Activated T-helper 1 cell treated with anti-CD3 and anti-CD28 coated beads, Interleukin-12 subunit alpha, Interleukin-12 subunit beta, Interleukin-2, Interleukin-4 antibody, amounts not matched to agents 30 ng/mL and 10 ng/mL and 1 ng/mL, durations not matched to agents 14 hours and 24 hours and 36 hours (primary cell): Measurements from ENCODE around the gene LSM3. TPM values are rescaled to one million over a fixed set of nuclear protein-coding genes. Genes with fewer than 3 reads are reported as not detected.

Source experiments
- DNase-seq: peaks from one replicate; pipeline ENCODE4 v3.0.0; 2021; ENCODE audit warnings: low spot score
- H3K27ac Mint-ChIP-seq: one replicate; pipeline ENCODE4 v1.8.0; 2021; ENCODE audit warnings: mild to moderate bottlenecking, mixed read lengths
- H3K27me3 Mint-ChIP-seq: one replicate; pipeline ENCODE4 v1.8.0; 2022; ENCODE audit warnings: mild to moderate bottlenecking, moderate library complexity, mixed read lengths; ENCODE audit not compliant: insufficient read depth
- H3K36me3 Mint-ChIP-seq: one replicate; pipeline ENCODE4 v1.8.0; 2021; ENCODE audit warnings: low read depth, mixed read lengths
- H3K4me1 Mint-ChIP-seq: one replicate; pipeline ENCODE4 v1.8.0; 2021; ENCODE audit warnings: low read depth, mixed read lengths
- H3K4me3 Mint-ChIP-seq: one replicate; pipeline ENCODE4 v1.8.0; 2021; ENCODE audit warnings: mild to moderate bottlenecking, moderate library complexity, mixed read lengths
- H3K9me3 Mint-ChIP-seq: one replicate; pipeline ENCODE4 v1.8.0; 2021; ENCODE audit warnings: mixed read lengths
- intact Hi-C: fragments of 100-400 bp; cut with micrococcal nuclease; formaldehyde crosslinking; loops from one replicate; pipeline ENCODE4 v1.15.1; 2024
- total RNA-seq: library from RNA; stranded (reverse); gene quantifications from 2 replicates; pipeline ENCODE4 v1.2.3, GENCODE V29; 2022

Gene LSM3
- total RNA-seq, 1 donor from 2014 or later = 15.6 TPM

GRCh38 chr3:14156201-14156600, 22.4 kb upstream of the LSM3 start:
- no peak overlapping the region for H3K4me3 Mint-ChIP-seq
- H3K27ac Mint-ChIP-seq = no peak overlapping the region
- H3K9me3 Mint-ChIP-seq = peaks cover 5% of the 10 kb centered on the region
- intact Hi-C loops = no loop called here
- H3K36me3 Mint-ChIP-seq = peaks cover 56% of the 10 kb centered on the region
- H3K27me3 Mint-ChIP-seq = no peaks in the 10 kb centered on the region
- H3K4me1 Mint-ChIP-seq = no peaks in the 10 kb centered on the region
- DNase-seq = no peak

GRCh38 chr3:14156843-14157561, 21.6 kb upstream of the LSM3 start:
- Mint-ChIP-seq H3K9me3 (peaks cover 12% of the 10 kb centered on the region), H3K27ac (no peak overlapping the region), H3K4me3 (no peak overlapping the region), H3K27me3 (no peaks in the 10 kb centered on the region), H3K4me1 (no peaks in the 10 kb centered on the region), H3K36me3 (peaks cover 64% of the 10 kb centered on the region)
- intact Hi-C loops = no loop called here
- DNase-seq = no peak

- Mint-ChIP-seq H3K4me3 (no peak overlapping the region), H3K9me3 (peaks cover 19% of the 10 kb centered on the region), H3K27me3 (no peaks in the 10 kb centered on the region), H3K27ac (no peak overlapping the region), H3K4me1 (no peaks in the 10 kb centered on the region), H3K36me3 (peaks cover 70% of the 10 kb centered on the region)
- intact Hi-C loops = no loop called here
- no peak for DNase-seq
Measured at GRCh38 chr3:14157951-14158350, 20.7 kb upstream of the LSM3 start.

GRCh38 chr3:14158370-14158769, 20.2 kb upstream of the LSM3 start:
- H3K27me3 Mint-ChIP-seq = no peaks in the 10 kb centered on the region
- intact Hi-C loops = no loop called here
- peaks cover 22% of the 10 kb centered on the region for H3K9me3 Mint-ChIP-seq
- DNase-seq = no peak
- peaks cover 71% of the 10 kb centered on the region for H3K36me3 Mint-ChIP-seq
- no peak overlapping the region for H3K27ac Mint-ChIP-seq
- H3K4me1 Mint-ChIP-seq = no peaks in the 10 kb centered on the region
- H3K4me3 Mint-ChIP-seq = no peak overlapping the region

GRCh38 chr3:14159426-14159825, 19.2 kb upstream of the LSM3 start:
- Mint-ChIP-seq H3K9me3 (peaks cover 25% of the 10 kb centered on the region), H3K4me1 (no peaks in the 10 kb centered on the region), H3K27ac (no peak overlapping the region), H3K4me3 (no peak overlapping the region), H3K27me3 (no peaks in the 10 kb centered on the region), H3K36me3 (peaks cover 71% of the 10 kb centered on the region)
- intact Hi-C loops = no loop called here
- no peak for DNase-seq

- Mint-ChIP-seq H3K9me3 (peaks cover 25% of the 10 kb centered on the region), H3K36me3 (peaks cover 73% of the 10 kb centered on the region), H3K27me3 (no peaks in the 10 kb centered on the region), H3K4me1 (no peaks in the 10 kb centered on the region), H3K27ac (no peak overlapping the region), H3K4me3 (no peak overlapping the region)
- intact Hi-C loops = no loop called here
- no peak for DNase-seq
Measured at GRCh38 chr3:14161282-14161681, 17.3 kb upstream of the LSM3 start.

GRCh38 chr3:14162178-14162577, 16.4 kb upstream of the LSM3 start:
- H3K27ac Mint-ChIP-seq = no peak overlapping the region
- peaks cover 25% of the 10 kb centered on the region for H3K9me3 Mint-ChIP-seq
- no peaks in the 10 kb centered on the region for H3K27me3 Mint-ChIP-seq
- intact Hi-C loops = no loop called here
- peaks cover 80% of the 10 kb centered on the region for H3K36me3 Mint-ChIP-seq
- DNase-seq = no peak
- H3K4me1 Mint-ChIP-seq = no peaks in the 10 kb centered on the region
- H3K4me3 Mint-ChIP-seq = no peak overlapping the region

- no peaks in the 10 kb centered on the region for H3K27me3 Mint-ChIP-seq
- H3K36me3 Mint-ChIP-seq = peaks cover 81% of the 10 kb centered on the region
- intact Hi-C loops = no loop called here
- no peak for DNase-seq
- peaks cover 13% of the 10 kb centered on the region for H3K9me3 Mint-ChIP-seq
- H3K4me1 Mint-ChIP-seq = peaks cover 15% of the 10 kb centered on the region
- no peak overlapping the region for H3K27ac Mint-ChIP-seq
- no peak overlapping the region for H3K4me3 Mint-ChIP-seq
Measured at GRCh38 chr3:14166877-14167603, 11.6 kb upstream of the LSM3 start.

- H3K27me3 Mint-ChIP-seq = no peaks in the 10 kb centered on the region
- peaks cover 22% of the 10 kb centered on the region for H3K4me1 Mint-ChIP-seq
- H3K27ac Mint-ChIP-seq = no peak overlapping the region
- peaks cover 71% of the 10 kb centered on the region for H3K36me3 Mint-ChIP-seq
- no peak overlapping the region for H3K4me3 Mint-ChIP-seq
- no peaks in the 10 kb centered on the region for H3K9me3 Mint-ChIP-seq
- no peak for DNase-seq
- intact Hi-C loops = no loop called here
Measured at GRCh38 chr3:14169435-14169834, 9.2 kb upstream of the LSM3 start.

GRCh38 chr3:14169871-14170270, 8.7 kb upstream of the LSM3 start:
- DNase-seq = no peak
- H3K4me1 Mint-ChIP-seq = peaks cover 24% of the 10 kb centered on the region
- no peaks in the 10 kb centered on the region for H3K9me3 Mint-ChIP-seq
- no peak overlapping the region for H3K27ac Mint-ChIP-seq
- H3K4me3 Mint-ChIP-seq = no peak overlapping the region
- intact Hi-C loops = loop anchor here (10.0 kb wide), 1 partner anchor 745 kb away; the partner anchor contains the start of gene NUP210
- peaks cover 66% of the 10 kb centered on the region for H3K36me3 Mint-ChIP-seq
- H3K27me3 Mint-ChIP-seq = no peaks in the 10 kb centered on the region

GRCh38 chr3:14170531-14171159, 8.0 kb upstream of the LSM3 start:
- peak overlapping the region; percentile 47 for H3K27ac Mint-ChIP-seq
- no peak overlapping the region for H3K4me3 Mint-ChIP-seq
- H3K4me1 Mint-ChIP-seq = peaks cover 32% of the 10 kb centered on the region
- no peaks in the 10 kb centered on the region for H3K27me3 Mint-ChIP-seq
- no peaks in the 10 kb centered on the region for H3K9me3 Mint-ChIP-seq
- no peak for DNase-seq
- peaks cover 66% of the 10 kb centered on the region for H3K36me3 Mint-ChIP-seq
- intact Hi-C loops = loop anchor here (10.0 kb wide), 1 partner anchor 746 kb away; the partner anchor contains the start of gene NUP210

- intact Hi-C loops = loop anchor here (10.0 kb wide), 1 partner anchor 748 kb away; the partner anchor contains the start of gene NUP210
- Mint-ChIP-seq H3K4me1 (peaks cover 47% of the 10 kb centered on the region), H3K36me3 (peaks cover 52% of the 10 kb centered on the region), H3K27ac (no peak overlapping the region), H3K4me3 (no peak overlapping the region), H3K9me3 (no peaks in the 10 kb centered on the region), H3K27me3 (no peaks in the 10 kb centered on the region)
- DNase-seq = no peak
Measured at GRCh38 chr3:14172496-14172895, 6.1 kb upstream of the LSM3 start.

- Mint-ChIP-seq H3K4me1 (peaks cover 56% of the 10 kb centered on the region), H3K27ac (no peak overlapping the region), H3K9me3 (no peaks in the 10 kb centered on the region), H3K4me3 (no peak overlapping the region), H3K27me3 (no peaks in the 10 kb centered on the region), H3K36me3 (peaks cover 37% of the 10 kb centered on the region)
- no peak for DNase-seq
- intact Hi-C loops = loop anchor here (10.0 kb wide), 1 partner anchor 750 kb away; the partner anchor contains the start of gene NUP210
Measured at GRCh38 chr3:14174483-14174882, 4.1 kb upstream of the LSM3 start.
